ENCODE results near the gene JAKMIP3.

- TF ChIP-seq CTCF (IDR thresholded peaks at IDR 0.05) (no peak), POLR2A (IDR thresholded peaks at IDR 0.05) (no peak), EP300 (IDR thresholded peaks at IDR 0.05) (no peak), POLR2AphosphoS5 (IDR thresholded peaks at IDR 0.05) (no peak)
Measured at GRCh38 chr10:132021504-132022143, 44.1 kb upstream of the JAKMIP3 start.
